HL-60 (cell line): ENCODE data around the gene UTF1.

Experiments
- DNase-seq, 2 experiments: peaks; one replicate each; pipeline ENCODE4 v3.0.0-alpha.2; 2010 to 2020; ENCODE audit warnings: low read depth in 1 of 2, low spot score in 1 of 2
- H3K27ac ChIP-seq: fragments of 250-450 bp; sonication (Bioruptor Pico); replicated peaks from 2 replicates; pipeline ENCODE4 v1.5.1; 2020; ENCODE audit warnings: mild to moderate bottlenecking, moderate library complexity
- H3K27me3 ChIP-seq: fragments of 250-450 bp; sonication (Bioruptor Pico); 2 replicates; pipeline ENCODE4 v1.5.1; 2021; ENCODE audit warnings: mild to moderate bottlenecking, moderate library complexity; ENCODE audit not compliant: insufficient read depth, poor library complexity, severe bottlenecking
- H3K4me3 ChIP-seq: replicated peaks from 2 replicates; pipeline ENCODE4 v1.5.1; 2011; ENCODE audit warnings: mild to moderate bottlenecking, control low read depth, low read length; ENCODE audit not compliant: insufficient read depth
- CTCF ChIP-seq: IDR thresholded peaks from one replicate; pipeline ENCODE4 v1.5.1; 2011; ENCODE audit warnings: low read length, control low read depth, inconsistent platforms; ENCODE audit not compliant: insufficient read depth
- GABPA ChIP-seq: IDR thresholded peaks from 2 replicates; pipeline ENCODE4 v1.6.1; 2012; ENCODE audit warnings: low read depth
- POLR2AphosphoS5 ChIP-seq: IDR thresholded peaks from 2 replicates; pipeline ENCODE4 v1.6.1; 2012; ENCODE audit warnings: low read depth
- REST ChIP-seq: IDR thresholded peaks from 2 replicates; pipeline ENCODE4 v1.6.1; 2012; ENCODE audit warnings: low read depth; ENCODE audit not compliant: insufficient replicate concordance
- SPI1 ChIP-seq: IDR thresholded peaks from 2 replicates; pipeline ENCODE4 v1.6.1; 2012; ENCODE audit warnings: low read depth, mild to moderate bottlenecking, borderline replicate concordance

Gene UTF1

GRCh38 chr10:133207627-133208026, 22.4 kb upstream of the UTF1 start:
- Histone ChIP-seq H3K4me3 (no peak overlapping the region), H3K27ac (no peak overlapping the region), H3K27me3 (no peaks in the 10 kb centered on the region)
- TF ChIP-seq GABPA, result no peak
- no peak for TF ChIP-seq SPI1
- TF ChIP-seq CTCF, result no peak
- TF ChIP-seq REST, result no peak
- TF ChIP-seq POLR2AphosphoS5, result no peak
- DNase-seq, result no peak

GRCh38 chr10:133208466-133208865, 21.6 kb upstream of the UTF1 start:
- H3K27ac ChIP-seq, result no peak overlapping the region
- DNase-seq, result no peak
- no peak overlapping the region for H3K4me3 ChIP-seq
- no peaks in the 10 kb centered on the region for H3K27me3 ChIP-seq
- TF ChIP-seq REST, result no peak
- no peak for TF ChIP-seq POLR2AphosphoS5
- TF ChIP-seq GABPA, result no peak

- no peaks in the 10 kb centered on the region for H3K27me3 ChIP-seq
- TF ChIP-seq POLR2AphosphoS5, result no peak
- no peak overlapping the region for H3K4me3 ChIP-seq
- DNase-seq, result no peak
- H3K27ac ChIP-seq, result no peak overlapping the region
Measured at GRCh38 chr10:133209117-133209516, 20.9 kb upstream of the UTF1 start.

GRCh38 chr10:133209641-133210040, 20.4 kb upstream of the UTF1 start:
- TF ChIP-seq CTCF (no peak), SPI1 (no peak), POLR2AphosphoS5 (no peak), GABPA (no peak), REST (no peak)
- DNase-seq, result no peak
- Histone ChIP-seq H3K27me3 (no peaks in the 10 kb centered on the region), H3K27ac (no peak overlapping the region), H3K4me3 (no peak overlapping the region)
